ENCODE data around the gene NDUFS2.

The NDUFS2 gene

DNA sequence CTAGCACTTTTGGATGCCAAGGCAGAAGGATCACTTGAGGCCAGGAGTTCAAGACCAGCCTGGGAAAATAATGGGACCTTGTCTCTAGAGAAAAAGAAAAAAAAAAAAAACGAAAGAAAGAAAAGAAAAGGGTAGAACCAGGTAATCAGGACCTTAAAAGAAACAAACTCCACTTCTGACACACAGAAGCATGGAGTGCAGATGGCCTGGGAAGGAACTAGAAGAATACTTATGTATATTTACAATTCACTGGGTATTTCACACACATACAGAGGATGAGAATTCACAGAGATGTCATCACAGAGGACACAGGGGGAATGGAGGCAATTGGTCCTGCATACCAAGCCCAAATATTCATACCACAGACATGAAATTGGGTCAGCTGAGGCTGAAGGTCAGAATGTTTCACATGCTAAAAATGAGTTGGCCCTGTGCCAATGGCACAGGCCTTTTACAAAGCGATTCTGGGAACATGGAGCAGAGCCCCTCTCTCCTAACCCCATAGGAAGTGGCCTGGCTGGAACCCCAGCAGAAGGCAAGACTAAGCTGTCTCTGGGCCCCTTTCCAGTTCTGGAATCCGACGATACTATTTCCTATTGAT lies 29.3 kb upstream of the NDUFS2 start:
- peak; percentile 90 for DNase-seq (ENCODE audit: low spot score)

DNA sequence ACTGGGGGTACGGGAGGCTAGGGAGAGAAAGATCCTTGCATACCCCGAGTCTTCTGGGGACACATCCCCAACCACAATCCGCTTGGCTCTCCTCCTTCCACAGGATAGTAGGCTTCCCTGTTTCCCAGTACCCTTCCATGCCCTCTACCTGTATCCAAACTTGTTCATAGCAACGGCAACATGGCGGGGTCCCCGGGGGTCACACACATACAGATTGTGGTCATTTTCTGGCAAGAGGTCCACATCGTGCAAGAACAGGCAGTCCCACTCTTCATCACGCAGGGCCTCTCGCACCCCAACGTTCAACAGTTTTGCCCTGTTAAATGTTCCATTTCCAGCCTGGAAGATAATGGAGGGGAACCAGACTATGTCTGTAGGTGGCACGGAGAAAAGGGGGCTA lies 28.5 kb upstream of the NDUFS2 start:
- DNase-seq (ENCODE audit: low spot score) = no peak

DNA sequence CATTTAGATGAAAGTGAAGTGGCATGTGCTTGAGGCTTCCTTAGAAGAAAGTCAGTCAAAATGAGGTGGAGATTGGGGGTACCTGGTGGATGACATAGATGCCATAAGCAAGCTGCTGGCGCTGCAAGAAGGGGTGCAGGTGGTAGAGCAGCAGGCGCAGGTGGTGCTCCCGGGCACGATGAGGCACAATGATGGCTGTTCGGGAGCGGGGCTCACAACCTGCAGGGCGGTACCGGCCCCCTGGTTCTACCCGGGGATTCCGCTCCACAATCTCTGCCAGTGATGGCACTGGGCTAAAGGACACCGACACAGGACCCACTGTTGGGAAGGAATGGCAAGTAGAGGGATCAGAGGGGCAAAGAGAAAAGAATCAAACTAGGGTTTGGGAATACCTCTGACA lies 27.3 kb upstream of the NDUFS2 start:
- DNase-seq (ENCODE audit: low spot score) = no peak

GRCh38 chr1:161175771-161176453 lies 26.3 kb upstream of the NDUFS2 start:
- no peak for DNase-seq (ENCODE audit: low spot score)

- DNase-seq (ENCODE audit: low spot score) = no peak
Measured at GRCh38 chr1:161176468-161177111, 25.6 kb upstream of the NDUFS2 start.

GRCh38 chr1:161177112-161177935 lies 24.8 kb upstream of the NDUFS2 start, which contains the start of gene B4GALT3:
B4GALT3 (minus strand) TSS chr1:161177507; CDS start chr1:161176060, 1,447 bp downstream.
- DNase-seq (ENCODE audit: low spot score) = peak; percentile 96

DNA sequence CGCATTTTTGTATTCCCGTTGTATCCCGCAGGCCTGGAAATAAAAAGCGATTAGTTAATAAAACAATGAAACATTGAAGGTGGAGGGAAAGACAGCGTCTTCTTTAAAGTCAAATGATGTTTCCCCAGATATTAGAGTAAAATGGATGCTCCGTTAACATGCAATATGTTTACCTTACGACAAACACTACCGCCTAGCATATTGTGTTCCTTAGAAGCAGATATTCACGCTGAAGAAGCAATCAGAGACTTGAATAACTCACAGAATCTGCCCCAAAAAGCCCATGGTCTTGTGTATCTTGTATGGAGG lies 24.3 kb upstream of the NDUFS2 start:
- DNase-seq (ENCODE audit: low spot score) = no peak

DNA sequence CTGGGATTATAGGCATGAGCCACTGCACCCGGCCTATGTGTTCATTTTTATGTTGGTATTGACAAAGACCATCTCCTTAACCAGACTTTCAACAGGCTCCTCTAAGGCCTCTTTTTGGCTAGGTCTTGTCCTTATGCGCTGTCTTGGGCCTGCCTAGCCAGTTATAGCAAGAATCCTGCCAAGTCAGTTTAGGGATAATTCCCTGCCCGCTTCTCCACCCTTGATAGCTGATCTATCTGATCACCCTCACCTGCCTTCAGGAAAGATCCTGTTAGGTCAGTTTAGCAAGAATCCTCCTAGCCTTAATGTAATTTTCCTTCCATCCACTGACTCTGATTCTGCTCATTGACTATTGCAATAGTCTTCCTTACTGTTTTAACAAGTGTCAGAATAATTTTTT lies 22.5 kb upstream of the NDUFS2 start:
- DNase-seq (ENCODE audit: low spot score) = no peak

DNA sequence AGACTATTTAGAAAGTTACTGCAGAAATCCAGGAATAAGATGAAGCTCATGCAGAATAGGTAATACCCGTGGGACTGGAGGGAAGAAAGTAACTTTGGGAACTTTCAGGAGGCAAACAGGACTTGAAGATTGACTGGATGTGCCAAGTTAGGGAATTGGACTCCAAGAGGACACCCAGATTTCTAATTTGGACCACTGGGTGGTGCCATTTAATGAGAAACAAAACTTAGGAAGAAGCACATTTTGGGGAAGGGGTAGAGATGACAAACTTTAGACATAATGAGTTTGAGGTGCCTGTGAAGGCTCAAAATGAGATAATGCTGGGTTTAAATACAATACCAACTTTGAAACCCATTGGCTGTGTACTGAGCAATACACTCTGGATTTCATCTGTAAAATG lies 21.5 kb upstream of the NDUFS2 start:
- no peak for DNase-seq (ENCODE audit: low spot score)

- peak; percentile 48 for DNase-seq (ENCODE audit: low spot score)
Measured at GRCh38 chr1:161182214-161182613, 20.0 kb upstream of the NDUFS2 start.

GRCh38 chr1:161185282-161185682 lies 16.9 kb upstream of the NDUFS2 start:
- peak; percentile 80 for DNase-seq (ENCODE audit: low spot score)

GRCh38 chr1:161185732-161186311 lies 16.3 kb upstream of the NDUFS2 start:
- no peak for DNase-seq (ENCODE audit: low spot score)

GRCh38 chr1:161187311-161187710 lies 14.9 kb upstream of the NDUFS2 start:
- DNase-seq (ENCODE audit: low spot score) = no peak

- DNase-seq (ENCODE audit: low spot score) = no peak
Measured at GRCh38 chr1:161188381-161188780, 13.8 kb upstream of the NDUFS2 start.

DNA sequence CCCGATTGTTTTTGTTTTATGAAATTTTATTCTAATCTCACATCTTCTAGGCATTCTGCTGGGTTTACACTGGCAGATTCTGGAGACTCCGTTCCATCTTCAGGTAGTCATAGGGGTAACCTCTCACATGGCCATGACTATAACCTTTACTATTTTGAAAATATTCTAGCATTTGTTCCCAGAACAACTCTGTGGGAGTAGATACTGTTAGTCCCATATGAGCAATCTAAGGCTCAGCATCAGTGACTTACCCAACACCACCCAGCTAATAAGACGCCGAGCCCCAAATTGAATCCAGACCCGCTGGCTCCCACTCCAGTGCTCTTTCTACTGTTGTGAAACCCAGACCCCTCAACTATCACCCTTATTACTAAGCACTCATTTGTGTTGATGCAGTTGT lies 13.1 kb upstream of the NDUFS2 start:
- no peak for DNase-seq (ENCODE audit: low spot score)

GRCh38 chr1:161190962-161191521 lies 11.1 kb upstream of the NDUFS2 start:
- no peak for DNase-seq (ENCODE audit: low spot score)

GRCh38 chr1:161191971-161192370 lies 10.2 kb upstream of the NDUFS2 start:
- DNase-seq (ENCODE audit: low spot score) = no peak

DNA sequence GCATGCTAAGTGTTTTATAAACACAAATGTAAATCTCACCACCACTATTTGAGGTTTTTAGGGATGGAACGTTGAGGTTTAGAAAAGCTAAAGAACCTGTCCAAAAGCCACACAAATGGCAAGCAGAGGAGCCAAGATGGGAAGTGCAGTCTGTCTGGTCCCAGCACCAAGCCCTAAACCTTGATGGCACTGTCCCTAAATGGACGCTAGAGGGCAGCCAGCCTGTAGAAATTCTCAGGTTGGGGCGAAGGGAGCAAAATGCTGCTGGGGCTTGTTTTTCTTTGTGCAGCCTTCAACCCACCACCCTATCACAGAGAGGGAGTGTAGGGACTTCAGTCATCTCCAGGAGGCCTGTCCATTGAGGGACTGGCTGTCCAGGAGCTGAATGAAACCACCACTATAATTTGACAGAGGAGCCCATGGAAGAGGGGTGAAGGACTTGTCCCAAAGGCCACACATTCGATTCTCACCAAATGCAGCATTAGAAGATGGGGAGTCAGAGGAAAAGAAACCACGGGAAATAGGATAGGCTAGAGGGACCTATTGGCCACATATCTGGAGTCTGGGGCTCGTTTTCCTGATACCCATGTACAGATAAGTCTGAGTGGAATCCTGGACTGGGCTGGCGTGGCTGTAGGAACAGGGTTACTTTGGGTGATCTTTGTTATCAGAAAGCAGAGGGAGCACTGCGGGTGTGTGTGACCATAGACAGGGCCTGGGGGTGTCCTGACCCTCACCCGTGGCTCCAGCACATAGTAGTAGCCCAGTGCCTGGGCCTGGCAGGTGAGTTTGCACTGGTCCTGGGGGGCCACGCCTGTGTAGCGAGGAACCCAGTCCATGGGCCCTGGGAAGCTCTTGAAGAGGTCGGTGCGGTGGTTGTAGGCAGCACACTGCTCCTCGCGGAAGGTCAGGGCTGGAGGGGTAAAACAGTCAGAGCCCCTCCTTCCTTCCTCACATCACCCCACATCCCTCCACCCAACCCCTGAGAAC lies 9.4 kb upstream of the NDUFS2 start:
- peak; percentile 82 for DNase-seq (ENCODE audit: low spot score)

GRCh38 chr1:161193561-161194235 lies 8.5 kb upstream of the NDUFS2 start:
- no peak for DNase-seq (ENCODE audit: low spot score)

DNA sequence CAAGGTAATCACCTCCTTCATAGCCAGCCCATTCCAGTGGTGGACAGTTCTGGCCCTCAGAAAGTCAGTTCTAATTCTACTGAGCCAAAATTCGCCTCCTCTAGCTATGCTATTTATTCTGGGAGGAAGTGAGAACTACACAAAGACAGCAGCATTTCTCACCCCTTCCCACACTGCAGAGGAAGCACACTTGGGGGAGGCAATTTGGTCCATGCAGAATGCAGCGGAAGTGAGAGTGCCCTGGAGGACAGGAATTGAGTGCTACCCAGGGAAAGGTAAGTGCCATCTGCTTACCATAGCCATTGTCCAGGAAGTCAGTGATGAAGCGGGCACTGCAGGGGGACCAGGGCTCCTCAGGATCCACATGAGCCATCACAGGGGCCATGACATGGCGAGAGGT lies 7.0 kb upstream of the NDUFS2 start:
- DNase-seq (ENCODE audit: low spot score) = no peak
